ENCODE results near the gene SORCS2. TPM values are rescaled to one million over a fixed set of nuclear protein-coding genes. Genes with fewer than 3 reads are reported as not detected.

Gene SORCS2
- total RNA-seq, 1 donor from 2014 or later: not detected

DNA sequence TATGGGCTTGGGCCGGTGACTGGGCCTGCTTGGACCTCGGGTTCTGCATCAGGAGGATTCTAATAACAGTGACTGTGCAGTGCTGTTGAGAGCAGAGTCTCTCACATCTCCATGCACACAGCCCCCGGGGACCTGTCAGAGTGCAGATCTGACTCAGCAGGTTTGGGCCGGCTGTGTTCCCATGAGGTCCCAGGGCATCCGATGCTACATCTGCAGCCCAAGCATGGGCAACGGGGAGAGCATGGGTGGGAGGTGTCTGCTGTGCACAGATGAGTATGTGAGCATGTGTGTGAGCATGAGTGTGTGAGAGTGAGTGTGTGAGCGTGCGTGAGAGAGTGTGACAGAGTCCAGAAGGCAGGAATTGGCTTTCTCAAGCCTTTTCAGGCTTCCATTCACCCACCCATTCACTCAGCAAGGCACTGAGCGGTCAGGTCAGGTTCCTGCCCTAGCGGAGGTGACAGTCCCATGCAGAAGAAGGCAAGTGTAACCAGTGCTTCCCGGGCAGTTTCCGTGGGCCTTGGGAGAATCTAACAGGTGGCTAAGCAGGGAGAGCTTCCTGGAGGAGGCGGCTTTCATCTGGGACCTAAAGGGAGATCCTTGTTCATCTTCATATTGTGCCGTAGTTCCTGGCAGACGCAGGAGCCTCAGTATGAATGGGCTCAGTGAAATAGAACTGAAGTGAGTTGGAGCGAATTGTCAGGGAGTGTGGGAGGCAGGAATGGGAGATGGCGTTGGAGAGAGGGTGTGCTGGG, 62.6 kb downstream of the SORCS2 start:
- no peaks in the 10 kb centered on the region for H3K9me3 Mint-ChIP-seq
- H3K4me3 Mint-ChIP-seq: no peak overlapping the region
- H3K4me1 Mint-ChIP-seq (ENCODE audit: low read depth): no peaks in the 10 kb centered on the region
- no peaks in the 10 kb centered on the region for H3K27me3 Mint-ChIP-seq (ENCODE audit: insufficient read depth)
- H3K36me3 Mint-ChIP-seq (ENCODE audit: low read depth): no peaks in the 10 kb centered on the region
- H3K27ac Mint-ChIP-seq: no peak overlapping the region
- DNase-seq (ENCODE audit: low spot score): no peak
- intact Hi-C loops (cut with micrococcal nuclease): no loop called here

- Mint-ChIP-seq H3K27me3 (ENCODE audit: insufficient read depth) (no peaks in the 10 kb centered on the region), H3K9me3 (no peaks in the 10 kb centered on the region), H3K4me3 (no peak overlapping the region), H3K4me1 (ENCODE audit: low read depth) (no peaks in the 10 kb centered on the region), H3K27ac (no peak overlapping the region), H3K36me3 (ENCODE audit: low read depth) (no peaks in the 10 kb centered on the region)
- no peak for DNase-seq (ENCODE audit: low spot score)
- intact Hi-C loops (cut with micrococcal nuclease): no loop called here
Observed at GRCh38 chr4:7255488-7255881, 63.1 kb downstream of the SORCS2 start.

DNA sequence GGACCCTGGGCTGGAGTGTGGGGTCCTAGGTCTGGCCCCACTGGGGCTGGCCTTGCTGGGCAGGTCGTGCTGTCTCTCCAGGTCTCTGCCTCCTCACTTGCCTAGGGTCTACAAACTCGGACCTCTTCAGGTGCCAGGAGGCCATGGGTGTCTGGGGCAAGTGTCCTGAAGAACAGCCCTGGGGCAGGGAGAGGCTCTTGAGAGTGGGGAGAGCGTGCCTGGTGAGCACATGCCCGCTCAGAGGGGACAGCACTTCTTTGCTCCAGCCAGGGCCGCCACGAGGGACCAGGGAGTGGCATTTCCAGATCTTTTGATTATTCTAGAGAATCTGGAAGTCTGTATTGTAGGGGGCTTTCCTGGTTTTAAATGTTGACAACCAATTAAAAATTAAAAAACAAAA, 63.7 kb downstream of the SORCS2 start:
- Mint-ChIP-seq H3K27me3 (ENCODE audit: insufficient read depth) (no peaks in the 10 kb centered on the region), H3K27ac (no peak overlapping the region), H3K4me3 (no peak overlapping the region), H3K9me3 (no peaks in the 10 kb centered on the region), H3K4me1 (ENCODE audit: low read depth) (no peaks in the 10 kb centered on the region), H3K36me3 (ENCODE audit: low read depth) (no peaks in the 10 kb centered on the region)
- intact Hi-C loops (cut with micrococcal nuclease): no loop called here
- DNase-seq (ENCODE audit: low spot score): no peak

DNA sequence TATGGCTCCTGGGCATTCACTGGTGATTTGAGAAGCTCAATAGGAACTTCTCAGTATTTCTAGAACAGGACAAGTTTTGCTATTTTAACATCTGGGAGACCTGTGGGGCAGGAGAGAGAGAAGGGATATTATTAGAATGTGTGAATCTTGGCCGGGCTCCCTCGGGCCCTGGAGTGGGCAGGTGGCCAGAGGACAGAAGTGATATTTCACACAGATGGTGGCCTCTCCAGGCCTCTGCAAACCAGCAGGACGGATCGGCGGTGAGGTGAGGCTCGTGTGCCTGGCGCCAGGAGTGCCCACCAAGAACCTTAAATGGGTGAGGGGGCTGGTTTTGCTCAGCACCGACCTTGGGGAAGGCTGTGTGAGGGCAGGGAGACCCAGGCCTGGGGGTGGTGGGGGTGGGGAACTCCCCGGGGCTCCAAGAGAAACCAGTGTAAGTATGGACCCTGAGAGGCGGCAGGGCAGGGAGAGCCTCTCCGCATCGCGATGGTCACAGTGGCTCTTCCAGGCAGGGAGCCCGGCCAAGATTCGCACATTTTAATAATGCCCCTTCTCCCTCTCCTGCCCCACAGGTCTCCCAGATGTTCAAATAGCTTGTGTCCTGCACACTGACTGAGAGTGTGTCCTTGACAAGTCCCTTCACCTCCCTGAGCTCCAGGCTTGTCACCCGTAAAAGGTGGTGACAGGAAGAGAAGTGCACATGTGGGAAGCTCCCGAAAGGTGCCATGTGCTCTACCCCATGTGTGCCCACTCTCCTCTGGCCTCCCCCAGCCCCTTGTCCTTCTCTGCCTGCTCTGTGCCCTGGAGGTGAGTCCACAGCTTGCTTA, 64.9 kb downstream of the SORCS2 start:
- no peaks in the 10 kb centered on the region for H3K4me1 Mint-ChIP-seq (ENCODE audit: low read depth)
- no peak overlapping the region for H3K4me3 Mint-ChIP-seq
- intact Hi-C loops (cut with micrococcal nuclease): no loop called here
- no peak for DNase-seq (ENCODE audit: low spot score)
- H3K27ac Mint-ChIP-seq: no peak overlapping the region
- H3K27me3 Mint-ChIP-seq (ENCODE audit: insufficient read depth): no peaks in the 10 kb centered on the region
- H3K9me3 Mint-ChIP-seq: no peaks in the 10 kb centered on the region
- H3K36me3 Mint-ChIP-seq (ENCODE audit: low read depth): no peaks in the 10 kb centered on the region

- intact Hi-C loops (cut with micrococcal nuclease): no loop called here
- Mint-ChIP-seq H3K4me1 (ENCODE audit: low read depth) (no peaks in the 10 kb centered on the region), H3K36me3 (ENCODE audit: low read depth) (no peaks in the 10 kb centered on the region), H3K4me3 (no peak overlapping the region), H3K9me3 (no peaks in the 10 kb centered on the region), H3K27ac (no peak overlapping the region), H3K27me3 (ENCODE audit: insufficient read depth) (no peaks in the 10 kb centered on the region)
- no peak for DNase-seq (ENCODE audit: low spot score)
Observed at GRCh38 chr4:7259039-7259438, 66.7 kb downstream of the SORCS2 start.

- Mint-ChIP-seq H3K4me3 (no peak overlapping the region), H3K27me3 (ENCODE audit: insufficient read depth) (no peaks in the 10 kb centered on the region), H3K9me3 (no peaks in the 10 kb centered on the region), H3K36me3 (ENCODE audit: low read depth) (no peaks in the 10 kb centered on the region), H3K4me1 (ENCODE audit: low read depth) (no peaks in the 10 kb centered on the region), H3K27ac (no peak overlapping the region)
- no peak for DNase-seq (ENCODE audit: low spot score)
- intact Hi-C loops (cut with micrococcal nuclease): loop anchor here (10.0 kb wide), 1 partner anchor 1664 kb away; no protein-coding TSS in a partner anchor
Observed at GRCh38 chr4:7260569-7260968, 68.2 kb downstream of the SORCS2 start.

DNA sequence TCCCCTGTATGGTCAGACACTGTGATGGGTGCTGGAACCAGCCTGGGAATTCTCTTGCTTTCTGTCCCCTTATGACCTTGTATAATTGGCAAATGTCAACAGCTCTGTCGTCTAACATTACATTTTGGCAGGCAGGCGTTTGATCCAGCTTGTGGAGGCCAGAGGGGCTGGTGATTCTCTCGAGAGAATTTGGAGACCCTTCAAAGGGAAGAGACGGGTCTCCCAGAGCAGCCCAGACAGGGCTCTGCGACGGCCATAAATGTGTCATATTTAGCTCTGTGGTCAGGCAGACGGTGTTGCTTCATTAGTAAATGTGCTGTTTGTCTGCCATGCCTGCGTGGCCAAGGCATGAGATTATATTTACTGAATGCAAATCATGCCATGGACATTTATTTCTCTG, 68.7 kb downstream of the SORCS2 start:
- DNase-seq (ENCODE audit: low spot score): no peak
- H3K4me3 Mint-ChIP-seq: no peak overlapping the region
- H3K9me3 Mint-ChIP-seq: no peaks in the 10 kb centered on the region
- no peak overlapping the region for H3K27ac Mint-ChIP-seq
- no peaks in the 10 kb centered on the region for H3K36me3 Mint-ChIP-seq (ENCODE audit: low read depth)
- intact Hi-C loops (cut with micrococcal nuclease): loop anchor here (10.0 kb wide), 1 partner anchor 1664 kb away; no protein-coding TSS in a partner anchor
- no peaks in the 10 kb centered on the region for H3K4me1 Mint-ChIP-seq (ENCODE audit: low read depth)
- no peaks in the 10 kb centered on the region for H3K27me3 Mint-ChIP-seq (ENCODE audit: insufficient read depth)

DNA sequence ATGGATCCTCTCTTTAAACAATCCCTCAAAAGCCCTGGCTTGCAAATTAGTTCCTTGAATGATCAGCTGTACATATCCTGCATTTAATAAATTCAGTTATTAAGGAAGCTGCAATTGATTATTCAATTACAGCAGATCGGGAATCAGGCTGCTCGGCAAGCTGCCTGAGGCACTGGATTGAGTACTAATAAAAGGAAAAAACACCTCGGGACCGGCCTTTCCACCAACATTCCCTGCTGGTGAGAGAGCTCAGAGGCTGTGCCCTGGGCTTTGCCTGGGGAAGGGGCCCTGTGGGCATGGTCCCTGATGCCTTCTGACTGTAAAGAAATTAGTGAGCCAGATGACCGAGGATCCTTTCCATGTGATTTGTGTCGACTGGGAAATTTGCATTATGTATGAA, 69.2 kb downstream of the SORCS2 start:
- no peaks in the 10 kb centered on the region for H3K36me3 Mint-ChIP-seq (ENCODE audit: low read depth)
- no peak for DNase-seq (ENCODE audit: low spot score)
- H3K27me3 Mint-ChIP-seq (ENCODE audit: insufficient read depth): no peaks in the 10 kb centered on the region
- no peak overlapping the region for H3K4me3 Mint-ChIP-seq
- no peak overlapping the region for H3K27ac Mint-ChIP-seq
- intact Hi-C loops (cut with micrococcal nuclease): loop anchor here (10.0 kb wide), 1 partner anchor 1663 kb away; no protein-coding TSS in a partner anchor
- no peaks in the 10 kb centered on the region for H3K4me1 Mint-ChIP-seq (ENCODE audit: low read depth)
- H3K9me3 Mint-ChIP-seq: no peaks in the 10 kb centered on the region

DNA sequence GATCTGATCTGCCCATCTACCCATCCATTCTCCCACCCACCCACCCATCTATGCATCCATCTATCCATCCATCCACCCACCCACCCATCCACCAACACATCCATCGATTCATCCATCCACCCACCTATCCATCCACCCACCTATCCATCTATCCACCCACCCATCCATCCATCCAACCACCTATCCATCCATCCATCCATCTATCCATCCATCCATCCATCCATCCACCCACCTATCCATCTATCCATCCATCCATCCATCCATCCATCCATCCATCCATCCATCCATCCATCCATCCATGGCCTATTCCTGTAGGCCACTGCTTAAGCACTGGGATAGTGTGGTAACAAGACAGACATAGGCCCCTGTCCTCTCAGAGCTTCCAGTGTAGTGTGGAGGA, 69.8 kb downstream of the SORCS2 start:
- no peaks in the 10 kb centered on the region for H3K9me3 Mint-ChIP-seq
- no peak overlapping the region for H3K4me3 Mint-ChIP-seq
- H3K27ac Mint-ChIP-seq: no peak overlapping the region
- DNase-seq (ENCODE audit: low spot score): no peak
- intact Hi-C loops (cut with micrococcal nuclease): loop anchor here (10.0 kb wide), 1 partner anchor 1663 kb away; no protein-coding TSS in a partner anchor
- H3K27me3 Mint-ChIP-seq (ENCODE audit: insufficient read depth): no peaks in the 10 kb centered on the region
- no peaks in the 10 kb centered on the region for H3K4me1 Mint-ChIP-seq (ENCODE audit: low read depth)
- no peaks in the 10 kb centered on the region for H3K36me3 Mint-ChIP-seq (ENCODE audit: low read depth)

DNA sequence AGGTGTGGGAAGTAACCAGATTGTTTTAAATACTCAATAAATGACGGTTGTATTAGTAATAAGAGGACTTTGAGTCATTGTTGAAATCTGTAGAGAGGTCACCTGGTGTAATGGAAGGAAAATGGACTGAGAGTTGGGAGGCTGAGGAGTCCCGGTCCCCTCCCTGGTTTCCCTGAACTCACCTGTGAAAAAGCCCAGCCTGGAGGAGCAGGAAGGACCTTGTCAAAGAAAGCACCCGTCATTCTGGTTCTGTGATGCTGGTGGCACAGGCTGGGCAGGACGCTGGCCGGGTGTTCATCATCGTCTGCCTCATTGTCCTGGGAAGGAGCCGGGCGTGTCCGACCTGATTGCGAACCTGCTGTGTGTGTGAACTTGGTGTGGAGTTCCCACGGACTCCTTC, 70.8 kb downstream of the SORCS2 start:
- DNase-seq (ENCODE audit: low spot score): no peak
- intact Hi-C loops (cut with micrococcal nuclease): loop anchor here (10.0 kb wide), 1 partner anchor 1662 kb away; no protein-coding TSS in a partner anchor
- H3K9me3 Mint-ChIP-seq: no peaks in the 10 kb centered on the region

GRCh38 chr4:7264694-7265093, 72.4 kb downstream of the SORCS2 start:
- no peak overlapping the region for H3K27ac Mint-ChIP-seq
- H3K36me3 Mint-ChIP-seq (ENCODE audit: low read depth): no peaks in the 10 kb centered on the region
- H3K4me1 Mint-ChIP-seq (ENCODE audit: low read depth): no peaks in the 10 kb centered on the region
- H3K27me3 Mint-ChIP-seq (ENCODE audit: insufficient read depth): no peaks in the 10 kb centered on the region
- no peak overlapping the region for H3K4me3 Mint-ChIP-seq
- intact Hi-C loops (cut with micrococcal nuclease): loop anchor here (10.0 kb wide), 1 partner anchor 1660 kb away; no protein-coding TSS in a partner anchor
- H3K9me3 Mint-ChIP-seq: no peaks in the 10 kb centered on the region
- no peak for DNase-seq (ENCODE audit: low spot score)

More for the DNA sequence above, 70.8 kb downstream of the SORCS2 start:
- Mint-ChIP-seq H3K36me3 (ENCODE audit: low read depth) (no peaks in the 10 kb centered on the region), H3K27ac (no peak overlapping the region), H3K4me3 (no peak overlapping the region), H3K27me3 (ENCODE audit: insufficient read depth) (no peaks in the 10 kb centered on the region), H3K4me1 (ENCODE audit: low read depth) (no peaks in the 10 kb centered on the region)

GRCh38 chr4:7266525-7267292, 74.4 kb downstream of the SORCS2 start:
- Mint-ChIP-seq H3K4me3 (no peak overlapping the region), H3K27me3 (ENCODE audit: insufficient read depth) (no peaks in the 10 kb centered on the region)

More at GRCh38 chr4:7266525-7267292, 74.4 kb downstream of the SORCS2 start:
- intact Hi-C loops (cut with micrococcal nuclease): loop anchor here (10.0 kb wide), 1 partner anchor 1658 kb away; no protein-coding TSS in a partner anchor
- H3K27ac Mint-ChIP-seq: no peak overlapping the region
- no peak for DNase-seq (ENCODE audit: low spot score)
- no peaks in the 10 kb centered on the region for H3K9me3 Mint-ChIP-seq
- no peaks in the 10 kb centered on the region for H3K36me3 Mint-ChIP-seq (ENCODE audit: low read depth)
- no peaks in the 10 kb centered on the region for H3K4me1 Mint-ChIP-seq (ENCODE audit: low read depth)

Data from activated T-helper 1 cell treated with anti-CD3 and anti-CD28 coated beads, Interleukin-12 subunit alpha, Interleukin-12 subunit beta, Interleukin-2, Interleukin-4 antibody, amounts not matched to agents 30 ng/mL and 10 ng/mL and 1 ng/mL, durations not matched to agents 14 hours and 24 hours and 36 hours (primary cell).